ENCODE data around the gene NFRKB. TPM values are rescaled to one million over a fixed set of nuclear protein-coding genes. Genes with fewer than 3 reads are reported as not detected.
"Not testable (repeated sequence)": the region's sequence is repeated elsewhere in the genome, so short reads cannot be mapped to it uniquely, and the experiment has no call there.

The NFRKB gene
- total and polyA plus RNA-seq, 12 donors: 5.0 to 14.5 (median 11.6) TPM

DNA sequence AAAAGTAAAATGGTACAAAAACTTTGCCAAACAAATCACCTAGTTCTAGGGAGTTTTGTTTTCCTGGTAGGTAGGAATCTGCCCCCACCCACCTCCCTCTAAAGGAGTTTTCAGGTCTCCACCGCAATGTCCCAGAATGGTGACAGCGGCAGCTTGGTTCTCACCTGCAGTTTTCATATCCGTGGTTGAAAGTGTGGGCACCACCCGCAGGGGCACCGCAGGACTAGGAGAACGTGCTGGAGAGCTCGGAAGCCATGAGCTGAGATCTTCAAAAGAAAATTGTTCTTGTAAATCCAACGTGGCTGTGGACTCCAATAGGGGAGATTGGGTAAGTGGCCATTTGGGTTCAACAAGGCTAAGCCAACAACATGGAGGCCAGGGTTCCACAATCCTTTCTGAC, 10.8 kb downstream of the NFRKB start:
- no peak for ATAC-seq
- TF ChIP-seq, protein P1, sequence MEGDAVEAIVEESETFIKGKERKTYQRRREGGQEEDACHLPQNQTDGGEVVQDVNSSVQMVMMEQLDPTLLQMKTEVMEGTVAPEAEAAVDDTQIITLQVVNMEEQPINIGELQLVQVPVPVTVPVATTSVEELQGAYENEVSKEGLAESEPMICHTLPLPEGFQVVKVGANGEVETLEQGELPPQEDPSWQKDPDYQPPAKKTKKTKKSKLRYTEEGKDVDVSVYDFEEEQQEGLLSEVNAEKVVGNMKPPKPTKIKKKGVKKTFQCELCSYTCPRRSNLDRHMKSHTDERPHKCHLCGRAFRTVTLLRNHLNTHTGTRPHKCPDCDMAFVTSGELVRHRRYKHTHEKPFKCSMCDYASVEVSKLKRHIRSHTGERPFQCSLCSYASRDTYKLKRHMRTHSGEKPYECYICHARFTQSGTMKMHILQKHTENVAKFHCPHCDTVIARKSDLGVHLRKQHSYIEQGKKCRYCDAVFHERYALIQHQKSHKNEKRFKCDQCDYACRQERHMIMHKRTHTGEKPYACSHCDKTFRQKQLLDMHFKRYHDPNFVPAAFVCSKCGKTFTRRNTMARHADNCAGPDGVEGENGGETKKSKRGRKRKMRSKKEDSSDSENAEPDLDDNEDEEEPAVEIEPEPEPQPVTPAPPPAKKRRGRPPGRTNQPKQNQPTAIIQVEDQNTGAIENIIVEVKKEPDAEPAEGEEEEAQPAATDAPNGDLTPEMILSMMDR (IDR thresholded peaks at IDR 0.05): no peak
- 96 to 97% methylated on average over 8 of the region's 8 CpGs for WGBS, 2 donors
- H3K27me3 ChIP-seq: no peaks in the 10 kb centered on the region
- H3K36me3 ChIP-seq: peaks cover 0 to 100% (median 86%) of the 10 kb centered on the region in 9 donors
- DNase-seq: no peak
- H3K4me1 ChIP-seq: no peaks in the 10 kb centered on the region
- no peaks in the 10 kb centered on the region for H3K9me3 ChIP-seq
- H3K4me3 ChIP-seq: no peak overlapping the region
- H3K27ac ChIP-seq: no peak overlapping the region
- intact Hi-C loops (cut with DNase I): no loop called here

DNA sequence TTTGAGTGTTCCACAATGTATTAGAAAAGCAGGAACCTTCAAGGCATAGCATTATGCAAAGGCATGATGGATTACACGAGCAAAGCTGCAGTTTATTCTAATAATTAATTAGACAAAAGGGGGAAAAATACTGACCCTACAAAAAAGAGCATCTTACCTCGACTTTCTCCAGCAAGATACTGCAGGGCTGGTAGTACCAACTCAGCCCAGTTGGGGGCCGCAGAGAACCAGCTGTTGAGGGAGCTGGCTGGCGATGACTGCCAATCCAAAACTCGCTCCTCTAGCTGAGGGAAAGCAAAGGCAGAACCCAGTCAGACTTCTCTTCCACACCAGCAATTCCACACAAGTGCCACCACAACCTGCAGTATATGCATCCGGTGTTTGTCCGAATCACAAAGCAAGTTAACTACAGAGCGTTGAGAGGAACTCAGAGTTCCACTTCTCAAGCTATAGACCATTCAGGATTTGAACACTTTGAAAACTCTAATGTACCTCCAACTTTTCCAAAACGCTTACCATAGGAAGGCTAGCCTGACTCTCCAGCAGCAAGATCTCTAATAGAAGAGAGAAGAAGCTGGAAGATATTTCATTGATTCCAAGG, 13.7 kb downstream of the NFRKB start:
- TF ChIP-seq, protein P1 (IDR thresholded peaks at IDR 0.05): peak in 7 of 9 donors; percentile 19 to 54 (median 35)
- no peak overlapping the region for H3K4me3 ChIP-seq
- 78 to 81% methylated on average over 9 of the region's 9 CpGs for WGBS, 2 donors
- no peak overlapping the region for H3K27ac ChIP-seq
- H3K36me3 ChIP-seq: peaks cover 0 to 100% (median 84%) of the 10 kb centered on the region in 9 donors
- intact Hi-C loops (cut with DNase I): no loop called here
- no peaks in the 10 kb centered on the region for H3K4me1 ChIP-seq
- no peaks in the 10 kb centered on the region for H3K27me3 ChIP-seq
- ATAC-seq: no peak
- DNase-seq: no peak
- no peaks in the 10 kb centered on the region for H3K9me3 ChIP-seq

DNA sequence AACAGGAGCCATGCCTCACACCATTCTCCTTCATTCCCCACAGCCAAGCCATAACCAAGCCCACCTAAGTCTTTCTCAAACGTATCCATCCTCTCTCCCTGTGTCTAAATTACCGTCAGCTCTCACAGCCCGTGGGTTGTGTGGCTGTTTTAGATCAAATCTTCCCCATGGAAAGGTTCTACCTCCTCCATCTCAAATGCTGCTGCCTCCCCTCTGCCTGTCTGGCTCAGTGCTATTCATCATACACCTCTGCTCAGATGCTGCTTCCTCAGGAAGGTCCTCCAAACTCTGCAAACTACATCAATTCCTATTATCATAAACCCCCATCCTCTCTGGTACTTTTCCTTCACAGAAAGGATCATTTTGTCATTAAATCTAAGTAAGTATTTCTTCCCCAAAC, 15.1 kb downstream of the NFRKB start:
- Histone ChIP-seq H3K4me1 (no peaks in the 10 kb centered on the region), H3K4me3 (no peak overlapping the region), H3K27me3 (no peaks in the 10 kb centered on the region), H3K27ac (no peak overlapping the region), H3K36me3 (peaks cover 0 to 100% (median 82%) of the 10 kb centered on the region in 9 donors), H3K9me3 (no peaks in the 10 kb centered on the region)
- ATAC-seq (no peak), DNase-seq (no peak)
- intact Hi-C loops (cut with DNase I): no loop called here
- TF ChIP-seq, protein P1 (IDR thresholded peaks at IDR 0.05): no peak
- 90 to 93% methylated on average over 3 of the region's 3 CpGs for WGBS, 2 donors

DNA sequence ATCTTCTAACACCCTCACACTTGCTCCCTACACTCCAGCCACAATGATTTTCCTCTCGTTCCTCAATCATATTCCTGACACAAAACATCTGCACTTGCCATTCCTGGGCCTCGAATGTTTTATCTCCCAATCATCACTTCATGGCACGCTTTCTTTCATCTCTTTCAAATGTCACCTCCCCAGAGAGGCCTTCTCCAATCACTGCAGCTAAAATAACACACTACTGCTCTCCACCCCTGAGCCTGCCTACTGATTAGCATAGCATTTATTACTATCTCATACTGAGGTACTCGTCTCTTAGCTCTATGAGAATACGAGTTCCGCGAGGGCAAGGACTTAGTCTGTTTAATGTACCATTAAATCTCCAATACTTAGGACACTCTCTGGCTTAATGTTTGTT, 23.5 kb downstream of the NFRKB start:
- Histone ChIP-seq H3K4me1 (peaks cover 0 to 4% (median 0%) of the 10 kb centered on the region in 9 donors), H3K27me3 (no peaks in the 10 kb centered on the region), H3K4me3 (no peak overlapping the region), H3K36me3 (peaks cover 0 to 100% (median 68%) of the 10 kb centered on the region in 9 donors), H3K27ac (no peak overlapping the region), H3K9me3 (no peaks in the 10 kb centered on the region)
- 32 to 54% methylated on average over 7 of the region's 7 CpGs for WGBS, 2 donors
- intact Hi-C loops (cut with DNase I): no loop called here
- DNase-seq (no peak), ATAC-seq (peak in 3 of 8 donors; percentile 41 to 55 (median 48))
- TF ChIP-seq, protein P1 (IDR thresholded peaks at IDR 0.05): no peak

DNA sequence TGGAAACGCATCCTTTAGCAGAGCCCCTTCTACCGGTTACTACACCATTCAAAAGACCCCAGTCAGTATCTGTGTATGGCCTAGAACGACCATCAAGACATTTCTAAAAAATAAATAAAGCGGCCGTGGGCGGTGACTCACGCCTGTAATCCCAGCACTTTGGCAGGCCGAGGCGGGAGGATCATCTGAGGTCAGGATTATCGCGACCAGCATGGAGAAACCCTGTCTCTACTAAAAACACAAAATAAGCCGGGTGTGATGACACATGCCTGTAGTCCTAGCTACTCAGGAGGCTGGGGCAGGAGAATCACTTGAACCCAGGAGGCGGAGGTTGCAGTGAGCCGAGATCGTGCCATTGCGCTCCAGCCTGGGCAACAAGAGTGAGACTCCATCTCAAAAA, 26.8 kb downstream of the NFRKB start:
- DNase-seq; H3K27me3 ChIP-seq; H3K9me3 ChIP-seq; ATAC-seq; intact Hi-C loops (cut with DNase I); H3K27ac ChIP-seq; H3K4me3 ChIP-seq: not testable (repeated sequence)
- Histone ChIP-seq H3K4me1 (peaks cover 0 to 13% (median 0%) of the 10 kb centered on the region in 9 donors), H3K36me3 (peaks cover 0 to 100% (median 66%) of the 10 kb centered on the region in 9 donors)
- 91 to 92% methylated on average over 16 of the region's 16 CpGs for WGBS, 2 donors

Data from heart right ventricle (tissue), 16 donors.